Right ventricle myocardium inferior (tissue), 1 donor: Measurements from ENCODE around the gene AKAP10. TPM values are rescaled to one million over a fixed set of nuclear protein-coding genes. Genes with fewer than 3 reads are reported as not detected.
"Not testable (repeated sequence)": the region's sequence is repeated elsewhere in the genome, so short reads cannot be mapped to it uniquely, and the experiment has no call there.

Source experiments
- ATAC-seq: fragments of 200-7000 bp; cut with Tn5 transposase; one replicate; pipeline ENCODE4 v1.9.1; 2020; ENCODE audit warnings: mild to moderate bottlenecking, moderate library complexity
- DNase-seq: peaks from one replicate; pipeline ENCODE4 v3.0.0; 2021; ENCODE audit errors: missing footprints
- intact Hi-C: fragments of 100-400 bp; cut with DNase I; formaldehyde crosslinking; loops from one replicate; pipeline ENCODE4 v1.11.0; 2022
- total RNA-seq: library from RNA; stranded (reverse); fragmentation: NEBNext Ultra II Directional; extraction: Animal tissue kit (Norgen Biotek cat#: 25700); gene quantifications from one replicate; pipeline ENCODE4 v1.2.1, GENCODE V29; 2021
- donor health status: DM: no; HTN: yes; CAD: no; lungs with severe emphysema.

Gene AKAP10
- total RNA-seq, 1 donor from 2014 or later, result 16.4 TPM

GRCh38 chr17:19987897-19988296 is 10.3 kb upstream of the AKAP10 start:
- ATAC-seq, result no peak
- intact Hi-C loops, result no loop called here

GRCh38 chr17:19986941-19987861 is 9.6 kb upstream of the AKAP10 start:
- ATAC-seq, result no peak
- intact Hi-C loops, result no loop called here

More at GRCh38 chr17:19987897-19988296, 10.3 kb upstream of the AKAP10 start:
- no peak for DNase-seq

GRCh38 chr17:19979917-19980770 is 2.5 kb upstream of the AKAP10 start:
- intact Hi-C loops, result no loop called here
- DNase-seq (peak; percentile 78), ATAC-seq (peak; percentile 21)

More at GRCh38 chr17:19986941-19987861, 9.6 kb upstream of the AKAP10 start:
- DNase-seq, result no peak

- intact Hi-C loops, result no loop called here
- DNase-seq, result no peak
- ATAC-seq, result no peak
Measured at GRCh38 chr17:19978805-19979211, 1.2 kb upstream of the AKAP10 start.

GRCh38 chr17:19978209-19978802 is 678 bp upstream of the AKAP10 start:
- intact Hi-C loops, result no loop called here
- ATAC-seq, result no peak
- DNase-seq, result peak; percentile 80

- DNase-seq, result no peak
- no peak for ATAC-seq
- intact Hi-C loops, result no loop called here
Measured at GRCh38 chr17:19975601-19976000, 2.0 kb downstream of the AKAP10 start.

- ATAC-seq, result no peak
- no peak for DNase-seq
- intact Hi-C loops, result no loop called here
Measured at GRCh38 chr17:19973156-19973555, 4.5 kb downstream of the AKAP10 start.

GRCh38 chr17:19962954-19963353 is 14.7 kb downstream of the AKAP10 start:
- ATAC-seq, DNase-seq, intact Hi-C loops: not testable (repeated sequence)

- DNase-seq (no peak), ATAC-seq (no peak)
- intact Hi-C loops, result no loop called here
Measured at GRCh38 chr17:19958023-19958422, 19.6 kb downstream of the AKAP10 start.

GRCh38 chr17:19955099-19955498 is 22.5 kb downstream of the AKAP10 start:
- intact Hi-C loops, result no loop called here
- no peak for DNase-seq
- no peak for ATAC-seq

GRCh38 chr17:19951411-19951810 is 26.2 kb downstream of the AKAP10 start:
- ATAC-seq, result not testable (repeated sequence)

GRCh38 chr17:19950624-19951195 is 26.9 kb downstream of the AKAP10 start:
- intact Hi-C loops, DNase-seq, ATAC-seq: not testable (repeated sequence)

More at GRCh38 chr17:19951411-19951810, 26.2 kb downstream of the AKAP10 start:
- DNase-seq, intact Hi-C loops: not testable (repeated sequence)

- DNase-seq (no peak), ATAC-seq (peak; percentile 39)
Measured at GRCh38 chr17:19948116-19948943, 29.3 kb downstream of the AKAP10 start.

GRCh38 chr17:19946921-19947320 is 30.7 kb downstream of the AKAP10 start:
- ATAC-seq, result peak; percentile 13
- no peak for DNase-seq
- intact Hi-C loops, result no loop called here

More at GRCh38 chr17:19948116-19948943, 29.3 kb downstream of the AKAP10 start:
- intact Hi-C loops, result no loop called here

GRCh38 chr17:19945009-19945626 is 32.5 kb downstream of the AKAP10 start:
- ATAC-seq (no peak), DNase-seq (no peak)
- intact Hi-C loops, result no loop called here

GRCh38 chr17:19943599-19943998 is 34.0 kb downstream of the AKAP10 start:
- DNase-seq (no peak), ATAC-seq (no peak)
- intact Hi-C loops, result no loop called here

- ATAC-seq (no peak), DNase-seq (no peak)
- intact Hi-C loops, result no loop called here
Measured at GRCh38 chr17:19943026-19943425, 34.6 kb downstream of the AKAP10 start.
